GM21381 (cell line): ENCODE measurements around the gene METAP1D.

ENCODE experiments used
- ATAC-seq: cut with Tn5 transposase; IDR thresholded peaks from one replicate; pipeline ENCODE4 v1.9.1; 2021; ENCODE audit warnings: mild to moderate bottlenecking, moderate library complexity; ENCODE audit not compliant: unreplicated experiment

The METAP1D gene

GRCh38 chr2:172129404-172129803, 129.7 kb downstream of the METAP1D start:
- ATAC-seq: no peak
